Prostate gland (tissue), 2 donors: Measurements from ENCODE around the gene APOBEC3B.

ENCODE experiments used
- POLR2A ChIP-seq: fragments of 450-650 bp; IDR thresholded peaks from one replicate; pipeline ENCODE4 v1.6.1; 2016; ENCODE audit warnings: antibody characterized with exemption, mild to moderate bottlenecking
- TF ChIP-seq, protein P1 (sequence below), 4 experiments: fragments of 200-600 bp in 2 of 4; fragments of 450-650 bp in 2 of 4; sonication (generic) in 2 of 4; IDR thresholded peaks; 1 replicate in 3 of 4; 2 replicates in 1 of 4; pipeline ENCODE4 v1.5.1; 2016 to 2019; ENCODE audit warnings: antibody characterized with exemption in 4 of 4, mild to moderate bottlenecking in 2 of 4, moderate library complexity in 2 of 4

DNA sequence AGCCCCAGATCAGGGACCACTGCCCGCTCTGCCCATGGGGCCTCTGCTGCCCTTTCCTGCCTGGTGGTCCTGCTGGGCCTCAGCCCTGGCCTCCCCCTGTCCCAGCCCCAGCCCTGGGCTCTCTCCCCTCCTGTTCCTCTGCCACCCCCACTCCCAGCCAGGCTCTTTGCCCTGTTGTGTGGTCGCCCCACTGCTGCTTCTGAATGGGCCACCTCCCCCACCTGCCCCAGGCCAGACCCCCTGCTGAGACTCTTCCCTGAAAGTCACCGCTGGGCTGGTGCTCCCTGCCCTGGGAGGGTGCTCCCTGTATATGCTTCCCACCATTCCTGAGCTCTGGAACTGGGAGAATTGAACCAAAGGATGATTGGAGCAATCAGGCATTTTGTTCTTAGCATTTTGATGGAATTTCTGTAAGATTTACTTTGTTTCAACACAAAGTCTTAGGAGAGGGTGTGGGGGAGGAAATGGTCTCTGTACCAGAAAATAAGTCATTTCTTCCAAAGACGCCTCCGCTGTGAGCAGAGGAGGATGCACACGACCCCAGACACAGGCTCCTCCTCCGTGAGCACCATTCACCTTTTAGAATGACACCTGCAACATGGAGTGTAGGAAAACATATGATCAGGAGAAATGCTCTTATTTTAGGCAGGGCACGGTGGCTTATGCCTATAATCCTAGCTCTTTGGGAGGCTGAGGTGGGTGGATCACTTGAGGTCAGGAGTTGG is 5.2 kb downstream of the APOBEC3B start:
- TF ChIP-seq, protein P1, sequence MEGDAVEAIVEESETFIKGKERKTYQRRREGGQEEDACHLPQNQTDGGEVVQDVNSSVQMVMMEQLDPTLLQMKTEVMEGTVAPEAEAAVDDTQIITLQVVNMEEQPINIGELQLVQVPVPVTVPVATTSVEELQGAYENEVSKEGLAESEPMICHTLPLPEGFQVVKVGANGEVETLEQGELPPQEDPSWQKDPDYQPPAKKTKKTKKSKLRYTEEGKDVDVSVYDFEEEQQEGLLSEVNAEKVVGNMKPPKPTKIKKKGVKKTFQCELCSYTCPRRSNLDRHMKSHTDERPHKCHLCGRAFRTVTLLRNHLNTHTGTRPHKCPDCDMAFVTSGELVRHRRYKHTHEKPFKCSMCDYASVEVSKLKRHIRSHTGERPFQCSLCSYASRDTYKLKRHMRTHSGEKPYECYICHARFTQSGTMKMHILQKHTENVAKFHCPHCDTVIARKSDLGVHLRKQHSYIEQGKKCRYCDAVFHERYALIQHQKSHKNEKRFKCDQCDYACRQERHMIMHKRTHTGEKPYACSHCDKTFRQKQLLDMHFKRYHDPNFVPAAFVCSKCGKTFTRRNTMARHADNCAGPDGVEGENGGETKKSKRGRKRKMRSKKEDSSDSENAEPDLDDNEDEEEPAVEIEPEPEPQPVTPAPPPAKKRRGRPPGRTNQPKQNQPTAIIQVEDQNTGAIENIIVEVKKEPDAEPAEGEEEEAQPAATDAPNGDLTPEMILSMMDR (IDR thresholded peaks at IDR 0.05): no peak
- TF ChIP-seq POLR2A: no peak
